Measurements from ENCODE around the gene GMPPA.

GMPPA gene

GRCh38 chr2:219498280-219499057 lies at the start of gene GMPPA:
Gene GMPPA (plus strand): TSS chr2:219498891. CDS start chr2:219499976, 1,085 bp downstream.
- DNase-seq (ENCODE audit: low read depth, low spot score): peak; percentile 92

- DNase-seq (ENCODE audit: low read depth, low spot score): no peak
Measured at GRCh38 chr2:219449609-219450008, 49.1 kb upstream of the GMPPA start.

GRCh38 chr2:219451661-219452360 lies 46.9 kb upstream of the GMPPA start:
- DNase-seq (ENCODE audit: low read depth, low spot score): no peak

DNA sequence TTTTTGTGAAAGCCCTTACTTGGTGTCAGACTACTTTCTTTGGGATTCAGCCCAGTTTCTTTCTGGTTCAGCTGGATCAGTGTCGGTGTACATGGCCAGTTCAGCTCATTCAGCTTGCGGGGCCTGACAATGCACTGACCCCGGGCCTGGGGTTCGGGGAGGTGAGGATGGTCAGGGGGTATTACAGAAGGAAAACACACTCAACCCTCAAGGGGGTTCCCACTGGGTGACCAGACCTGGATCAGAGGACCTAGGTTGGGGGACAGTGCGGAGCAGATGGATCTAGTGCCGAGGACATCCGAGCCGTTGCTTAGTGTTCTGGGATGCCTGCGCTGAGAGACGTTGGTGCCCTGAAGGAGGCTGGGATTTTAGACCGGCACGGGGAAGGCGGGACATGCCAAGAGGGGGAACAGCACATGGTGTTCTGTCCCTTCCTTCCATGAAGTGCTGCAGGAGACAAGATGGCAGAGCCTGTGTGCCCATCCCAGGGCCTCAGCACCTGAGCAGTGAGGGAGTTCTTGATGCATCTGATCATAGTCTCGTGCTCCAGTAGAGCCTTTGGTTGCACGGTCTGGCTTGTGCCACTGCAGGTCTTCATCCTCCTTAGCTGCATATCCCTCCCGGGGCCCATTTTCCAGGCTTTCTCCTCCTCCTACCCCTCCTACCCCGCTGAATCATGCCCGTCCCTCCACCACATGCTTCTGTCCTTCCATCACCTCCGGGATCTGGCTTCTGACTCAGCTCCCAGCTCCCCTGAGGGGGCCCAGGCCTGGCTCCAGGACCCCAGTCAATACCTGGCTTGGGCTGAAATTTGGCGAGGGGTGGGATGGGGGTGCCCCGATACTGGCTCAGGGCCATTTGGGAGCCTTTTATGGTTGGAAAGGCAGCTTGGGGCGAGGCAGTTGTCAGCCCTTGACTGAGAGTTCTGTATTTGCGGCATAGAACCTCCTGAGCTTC lies 46.1 kb upstream of the GMPPA start:
- no peak for DNase-seq (ENCODE audit: low read depth, low spot score)

DNA sequence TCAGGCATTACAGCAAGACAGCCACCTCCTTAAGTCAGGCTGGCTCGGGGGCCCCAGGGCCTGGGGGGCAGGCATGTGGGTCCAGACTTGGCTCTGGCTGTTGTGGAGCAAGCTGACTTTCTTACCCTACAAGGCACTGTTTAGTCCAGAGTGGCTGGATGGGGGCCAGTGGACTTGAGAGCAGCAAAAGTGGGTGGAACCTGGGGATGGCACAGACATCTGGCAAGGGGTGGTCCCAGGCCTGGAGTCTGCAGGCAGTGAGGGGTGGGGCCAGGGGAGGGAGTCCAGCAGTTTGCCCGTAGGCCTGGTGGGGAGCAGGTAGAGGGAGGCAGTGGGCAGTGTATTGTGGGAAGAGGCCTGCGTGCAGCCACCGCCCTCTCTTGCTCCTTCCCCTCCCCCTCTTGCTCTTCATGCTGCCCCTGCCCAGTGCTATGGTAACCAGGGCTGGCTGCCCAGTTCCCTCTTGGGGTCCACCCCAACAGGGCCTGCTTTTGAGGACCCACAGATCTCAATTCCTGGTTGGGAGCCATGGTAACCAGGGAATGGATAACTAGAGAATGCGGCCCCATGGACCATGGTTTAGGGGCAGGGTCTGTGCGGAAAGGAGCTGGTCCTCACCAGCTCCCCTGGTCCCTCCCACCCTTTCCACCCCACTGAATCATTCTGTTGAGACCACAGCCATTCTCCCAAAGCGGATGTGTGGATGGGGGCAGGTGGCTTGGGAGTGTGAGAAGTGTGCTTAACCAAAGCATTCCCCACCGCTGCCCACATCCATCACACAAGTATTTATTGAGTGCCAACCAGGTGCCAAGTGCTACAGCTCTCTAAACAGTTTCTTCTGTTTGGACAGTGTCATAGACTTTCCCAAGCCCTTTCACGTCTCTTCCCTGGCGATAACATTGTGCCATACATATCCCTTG lies 44.8 kb upstream of the GMPPA start:
- DNase-seq (ENCODE audit: low read depth, low spot score): no peak

DNA sequence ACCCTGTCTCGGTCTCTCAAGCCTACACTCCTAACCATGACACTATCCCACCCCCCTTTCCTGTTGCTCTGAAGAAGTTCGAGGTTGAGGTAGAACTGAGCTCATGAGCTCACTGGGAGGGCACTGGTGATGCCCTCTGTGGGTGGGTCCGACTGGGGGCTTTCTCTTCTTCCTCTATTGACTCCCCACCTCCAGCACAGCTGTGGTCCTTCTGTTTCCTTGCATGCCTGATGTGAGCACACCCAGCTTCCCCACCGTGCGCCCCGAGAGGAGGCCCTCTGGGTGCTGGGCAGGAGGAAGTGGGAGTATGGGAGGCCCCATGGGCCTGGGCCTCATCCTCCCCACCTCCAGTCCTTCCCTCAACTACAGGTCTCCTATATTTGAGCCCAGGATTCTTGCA lies 43.1 kb upstream of the GMPPA start:
- no peak for DNase-seq (ENCODE audit: low read depth, low spot score)

- DNase-seq (ENCODE audit: low read depth, low spot score): no peak
Measured at GRCh38 chr2:219457784-219458369, 40.8 kb upstream of the GMPPA start.

- no peak for DNase-seq (ENCODE audit: low read depth, low spot score)
Measured at GRCh38 chr2:219458996-219459395, 39.7 kb upstream of the GMPPA start.

GRCh38 chr2:219459460-219460311 lies 39.0 kb upstream of the GMPPA start:
- DNase-seq (ENCODE audit: low read depth, low spot score): no peak

- DNase-seq (ENCODE audit: low read depth, low spot score): peak; percentile 60
Measured at GRCh38 chr2:219460424-219460926, 38.2 kb upstream of the GMPPA start.

DNA sequence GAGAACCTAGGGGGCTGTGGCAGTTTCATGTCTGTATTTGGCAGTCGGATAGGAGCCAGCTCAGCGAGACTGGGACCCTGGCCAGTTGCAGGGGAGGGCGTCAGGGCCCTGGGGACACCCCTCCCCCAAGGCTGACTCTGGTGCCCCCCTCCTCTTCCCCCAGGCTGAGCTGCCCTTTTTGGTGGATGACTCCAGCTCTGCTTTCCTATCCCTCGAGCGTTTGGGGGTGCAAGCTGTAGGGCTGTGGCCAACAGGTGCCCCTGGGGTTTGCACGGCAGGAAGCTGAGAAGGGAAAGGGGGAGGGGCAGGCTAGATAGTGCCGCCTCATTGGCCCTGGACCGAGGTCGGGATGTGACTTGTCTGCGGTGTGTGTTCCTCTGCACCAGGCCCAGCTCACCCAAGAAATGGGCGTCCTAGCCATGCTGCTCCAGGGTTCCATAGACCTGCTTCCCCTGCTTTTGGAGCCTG lies 37.6 kb upstream of the GMPPA start:
- DNase-seq (ENCODE audit: low read depth, low spot score): no peak

- DNase-seq (ENCODE audit: low read depth, low spot score): no peak
Measured at GRCh38 chr2:219461669-219462068, 37.0 kb upstream of the GMPPA start.

- no peak for DNase-seq (ENCODE audit: low read depth, low spot score)
Measured at GRCh38 chr2:219462349-219462748, 36.3 kb upstream of the GMPPA start.

DNA sequence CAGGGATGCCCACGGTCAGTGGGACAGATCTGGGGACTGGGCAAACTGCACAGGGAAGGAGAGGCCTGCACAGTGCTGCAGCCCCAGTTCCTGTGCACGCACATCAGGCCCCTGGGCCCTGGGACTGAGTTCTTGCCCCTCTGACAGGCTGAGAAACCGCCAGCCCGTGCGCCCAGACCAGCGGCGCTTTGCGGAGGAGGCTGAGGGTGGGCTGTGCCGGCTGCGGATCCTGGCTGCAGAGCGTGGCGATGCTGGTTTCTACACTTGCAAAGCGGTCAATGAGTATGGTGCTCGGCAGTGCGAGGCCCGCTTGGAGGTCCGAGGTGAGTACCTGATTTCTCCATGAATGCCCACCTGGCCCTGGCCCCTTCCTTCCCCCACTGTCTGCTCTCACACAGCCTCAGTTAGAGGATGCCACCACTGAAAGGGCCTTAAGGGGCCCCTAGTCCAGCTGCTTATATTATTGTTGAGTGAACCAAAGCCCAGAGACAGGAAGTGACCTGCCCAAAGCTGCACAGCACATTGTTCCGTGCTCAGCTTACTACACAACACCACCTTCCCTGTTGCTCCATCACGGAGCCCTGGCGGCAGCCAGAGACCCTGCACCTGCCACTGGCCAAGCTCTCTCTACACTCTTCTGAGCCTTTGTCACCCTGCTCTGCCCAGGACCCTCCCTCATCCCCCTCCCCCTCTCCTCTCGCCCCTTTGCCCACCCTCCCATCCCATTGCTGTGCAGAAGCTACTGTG lies 34.2 kb upstream of the GMPPA start:
- no peak for DNase-seq (ENCODE audit: low read depth, low spot score)

GRCh38 chr2:219465659-219466561 lies 32.8 kb upstream of the GMPPA start:
- no peak for DNase-seq (ENCODE audit: low read depth, low spot score)

GRCh38 chr2:219466816-219467735 lies 31.6 kb upstream of the GMPPA start:
- no peak for DNase-seq (ENCODE audit: low read depth, low spot score)

DNA sequence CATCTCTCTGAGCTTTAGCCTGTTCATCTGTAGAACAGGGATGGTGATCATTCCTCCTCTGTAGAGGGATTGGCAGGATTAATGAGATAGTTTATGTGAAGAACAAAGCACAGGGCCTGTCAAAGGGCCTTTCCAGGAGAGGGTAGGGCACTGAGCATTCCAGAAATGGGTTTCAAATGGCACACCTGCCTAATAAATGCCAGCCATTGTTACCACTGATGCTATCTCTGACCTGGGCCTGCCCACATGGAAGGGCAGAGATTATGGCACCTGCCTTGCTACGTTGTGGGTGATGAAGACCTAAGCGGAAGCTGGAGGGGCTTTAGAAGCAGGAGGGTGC lies 31.0 kb upstream of the GMPPA start:
- no peak for DNase-seq (ENCODE audit: low read depth, low spot score)

Measured in brain pericyte (primary cell).